Lower leg skin (tissue), 3 donors: ENCODE results near the gene CCDC146.

Source experiments
- CTCF ChIP-seq, 3 donors: fragments of 450-650 bp; IDR thresholded peaks; one replicate each; pipeline ENCODE4 v1.5.1; 2016; ENCODE audit warnings: antibody characterized with exemption in 3 of 3, mild to moderate bottlenecking in 3 of 3, moderate library complexity in 2 of 3
- POLR2A ChIP-seq, 2 donors: fragments of 450-650 bp; IDR thresholded peaks; one replicate each; pipeline ENCODE4 v1.6.1; 2016 to 2017; ENCODE audit warnings: antibody characterized with exemption in 2 of 2, mild to moderate bottlenecking in 1 of 2, moderate library complexity in 1 of 2

GRCh38 chr7:77337456-77337990 is 215.1 kb downstream of the CCDC146 start:
- no peak for TF ChIP-seq CTCF (IDR thresholded peaks at IDR 0.05)
- TF ChIP-seq POLR2A (IDR thresholded peaks at IDR 0.05), result no peak
